T-helper 2 cell treated with Interferon-gamma antibody and Interleukin-4, amounts not matched to agents 100 ng/mL and 5 ng/mL, for 36 hours (primary cell): Measurements from ENCODE around the gene GCNT2. TPM values are rescaled to one million over a fixed set of nuclear protein-coding genes. Genes with fewer than 3 reads are reported as not detected.
"Not testable (repeated sequence)": the region's sequence is repeated elsewhere in the genome, so short reads cannot be mapped to it uniquely, and the experiment has no call there.

Source experiments
- intact Hi-C: fragments of 100-400 bp; cut with micrococcal nuclease; formaldehyde crosslinking; loops from one replicate; pipeline ENCODE4 v1.15.1; 2023
- total RNA-seq: library from RNA; stranded (reverse); gene quantifications from 2 replicates; pipeline ENCODE4 v1.2.3, GENCODE V29; 2022

Gene GCNT2
- total RNA-seq = 3.3 and 3.6 TPM in 2 replicates

DNA sequence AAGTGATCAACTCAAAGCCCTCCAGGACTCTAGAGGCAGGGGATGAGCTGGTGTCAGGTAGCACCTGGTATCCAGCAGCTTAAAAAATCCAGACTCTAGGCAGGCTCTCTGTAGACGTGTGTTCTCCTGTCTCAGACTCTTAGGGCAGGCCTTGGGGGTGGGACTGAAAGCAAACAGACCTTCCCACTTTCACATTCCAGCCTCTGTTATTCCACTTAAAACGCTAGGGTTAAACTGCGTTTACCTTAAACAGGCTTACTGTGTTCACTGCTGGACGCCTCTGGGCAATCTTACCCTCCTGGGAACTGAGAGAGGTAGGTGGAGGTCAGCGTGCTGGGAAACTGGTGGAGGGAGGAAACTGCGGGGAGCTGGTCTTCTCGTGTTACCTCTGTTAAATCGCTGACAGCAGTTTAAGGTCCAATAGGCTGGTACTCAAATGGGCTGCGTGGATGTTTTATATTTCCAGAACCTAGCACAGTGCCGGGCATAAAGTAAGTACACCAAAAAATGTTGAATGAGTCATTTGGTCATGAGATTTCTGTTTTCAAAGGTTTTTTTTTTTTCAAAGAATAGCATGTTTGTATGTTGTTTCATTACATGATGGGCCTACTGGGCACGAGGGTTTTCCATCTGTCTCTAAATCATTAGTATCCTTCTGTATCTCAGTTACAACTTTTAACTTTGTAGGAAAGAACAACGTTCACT, at the start of gene GCNT2:
TSS of gene GCNT2 (plus strand) at position 248 of the 705 bp plus-strand sequence. CDS start 7,561 bp downstream, outside the sequence.
- intact Hi-C loops = no loop called here

DNA sequence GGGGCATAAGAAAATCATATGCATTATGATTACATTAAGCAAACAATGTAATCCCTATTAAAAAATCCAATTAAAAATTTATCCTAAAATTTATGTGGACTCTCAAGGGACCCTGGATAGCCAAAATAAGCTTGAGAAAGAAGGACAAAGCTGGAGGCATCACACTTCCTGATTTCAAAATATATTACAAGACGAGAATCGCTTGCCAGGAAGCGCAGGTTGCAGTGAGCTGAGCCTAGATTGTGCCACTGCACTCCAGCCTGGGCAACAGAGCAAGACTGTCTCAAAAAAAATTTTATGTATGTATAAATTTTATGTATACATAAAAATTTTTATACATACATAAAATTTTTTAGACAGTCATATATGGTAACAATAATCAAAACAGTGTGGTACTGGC, 48.5 kb upstream of the GCNT2 start:
- intact Hi-C loops = no loop called here

DNA sequence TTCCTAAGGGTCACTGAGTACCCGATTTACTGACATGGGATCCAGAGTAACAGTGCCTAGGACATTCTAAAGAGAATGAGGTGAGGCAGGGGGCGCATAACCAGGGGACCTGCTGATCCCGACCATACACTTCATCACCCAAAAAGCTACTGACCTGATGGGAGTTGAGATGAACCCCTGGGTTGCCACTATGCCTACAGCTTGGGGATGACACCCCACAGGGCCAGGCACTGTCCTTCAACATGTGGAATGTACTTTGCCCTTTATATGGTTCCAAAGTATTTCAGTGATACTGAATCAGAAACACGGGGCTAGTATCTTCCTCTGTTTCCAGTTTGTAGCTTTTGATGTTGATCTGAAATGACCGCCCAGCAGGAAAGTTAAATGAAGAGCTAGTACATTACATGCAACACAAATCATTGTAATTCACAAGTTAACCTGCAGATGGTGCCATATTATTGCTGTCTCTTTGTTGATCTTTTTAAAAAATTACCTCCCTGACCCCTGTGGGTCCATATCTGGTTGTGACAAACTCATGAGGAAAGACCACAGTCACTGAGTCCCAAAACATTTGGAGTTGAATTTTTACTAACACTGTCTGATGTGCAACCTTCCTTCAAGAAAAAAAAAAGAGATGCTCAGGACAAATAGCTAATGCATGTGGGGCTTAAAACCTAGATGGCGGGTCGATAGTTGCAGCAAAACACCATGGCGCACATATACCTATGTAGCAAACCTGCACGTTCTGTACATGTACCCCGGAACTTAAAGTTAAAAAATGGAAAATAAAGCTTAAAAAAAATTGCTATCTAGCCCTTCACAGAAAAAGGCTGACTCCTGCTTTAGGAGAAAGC, 42.7 kb upstream of the GCNT2 start:
- intact Hi-C loops = loop anchor here (1.0 kb wide), 2 partner anchors 323 to 591 kb away; no protein-coding TSS in a partner anchor

DNA sequence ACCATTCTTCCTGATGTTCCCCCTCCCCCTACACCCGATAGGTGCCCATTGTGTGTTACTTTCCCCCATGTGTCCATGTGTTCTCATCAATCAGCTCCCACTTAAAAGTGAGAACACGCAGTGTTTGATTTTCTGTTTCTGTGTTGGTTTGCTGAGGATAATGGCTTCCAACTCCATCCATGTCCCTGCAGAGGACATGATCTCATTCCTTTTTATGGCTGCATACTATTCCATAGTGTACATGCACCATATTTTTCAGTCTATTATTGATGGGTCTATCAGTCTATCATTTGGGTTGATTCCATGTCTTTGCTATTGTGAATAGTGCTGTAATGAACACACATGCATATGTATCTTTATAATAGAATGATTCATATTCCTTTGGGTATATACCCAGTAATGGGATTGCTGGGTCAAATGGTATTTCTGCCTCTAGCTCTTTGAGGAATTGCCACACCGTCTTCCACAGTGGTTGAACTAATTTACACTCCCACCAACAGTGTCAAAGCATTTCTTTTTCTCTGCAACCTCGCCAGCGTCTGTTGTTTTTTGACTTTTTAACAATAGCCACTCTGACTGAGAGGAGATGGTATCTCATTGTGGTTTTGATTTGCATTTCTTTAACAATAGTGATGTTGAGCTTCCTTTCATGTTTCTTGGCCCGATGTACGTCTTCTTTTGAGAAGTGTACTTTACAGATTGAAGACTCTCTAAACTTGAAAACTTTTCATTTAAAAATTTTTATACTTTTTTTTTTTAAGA, 41.0 kb upstream of the GCNT2 start:
- intact Hi-C loops = no loop called here

DNA sequence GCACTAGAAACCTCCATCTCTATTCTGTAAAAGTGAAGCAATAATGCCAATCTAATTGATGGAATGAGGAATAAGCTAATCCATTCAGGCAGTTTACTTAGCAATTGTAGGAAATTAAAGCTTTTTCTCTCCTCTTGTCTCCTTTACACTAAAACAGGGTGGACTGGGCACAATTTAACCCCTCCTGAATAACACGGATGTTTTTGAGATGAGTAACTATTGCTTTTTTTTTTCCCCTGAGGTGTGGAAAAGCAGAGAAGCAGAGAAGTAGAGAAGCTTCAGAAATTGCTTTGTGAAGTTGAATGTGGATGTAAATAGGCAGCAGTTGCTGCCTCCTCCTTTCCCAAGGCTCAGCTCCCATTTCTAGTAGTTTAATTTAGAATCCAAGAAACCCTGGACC, 40.0 kb upstream of the GCNT2 start:
- intact Hi-C loops = no loop called here

DNA sequence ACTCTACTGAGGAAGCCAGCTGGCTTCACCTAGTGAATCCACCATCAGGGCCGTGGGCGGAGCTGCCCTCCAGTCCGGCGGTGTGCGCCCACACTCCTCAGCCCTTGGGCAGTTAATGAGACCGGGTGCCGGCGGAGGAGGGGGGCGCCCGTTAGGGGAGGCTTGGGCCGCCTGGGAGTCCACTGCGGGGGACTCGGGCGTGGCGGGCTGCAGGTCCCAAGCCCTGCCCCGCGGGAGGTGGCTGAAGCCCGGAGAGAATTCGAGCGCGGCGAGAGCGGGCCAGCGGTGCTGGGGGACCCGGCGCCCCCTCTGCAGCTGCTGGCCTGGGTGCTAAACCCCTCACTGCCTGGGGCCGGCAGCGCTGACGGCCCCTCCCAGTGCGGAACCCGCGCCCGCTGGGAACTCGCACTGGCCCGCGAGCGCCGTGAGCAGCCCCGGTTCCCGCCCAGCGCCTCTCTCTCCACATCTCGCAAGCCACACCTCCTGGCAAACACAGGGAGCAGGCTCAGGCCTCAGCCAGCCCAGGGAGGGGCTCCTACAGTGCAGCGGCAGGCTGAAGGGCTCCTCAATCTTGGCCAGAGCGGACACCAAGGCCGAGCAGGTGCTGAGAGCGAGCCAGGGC, 38.4 kb upstream of the GCNT2 start:
- intact Hi-C loops = no loop called here

DNA sequence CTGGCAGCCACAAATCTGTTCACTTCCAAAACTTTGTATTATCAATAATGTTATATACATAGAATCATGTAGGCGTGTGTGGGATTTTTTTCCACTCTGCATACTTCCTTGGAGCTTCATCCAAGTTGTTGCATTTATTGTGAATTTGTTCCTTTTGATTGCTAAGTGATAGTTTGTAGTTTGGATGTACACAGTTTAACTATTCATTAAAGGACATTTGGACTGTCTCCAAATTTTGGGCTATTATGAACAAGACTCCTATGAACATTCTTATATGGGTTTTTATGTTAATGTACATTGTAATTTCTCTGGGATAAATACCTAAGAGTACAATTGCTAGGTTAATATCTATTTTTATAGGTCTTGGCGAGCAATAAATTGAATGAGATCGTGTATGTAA, 36.2 kb upstream of the GCNT2 start:
- intact Hi-C loops = no loop called here

DNA sequence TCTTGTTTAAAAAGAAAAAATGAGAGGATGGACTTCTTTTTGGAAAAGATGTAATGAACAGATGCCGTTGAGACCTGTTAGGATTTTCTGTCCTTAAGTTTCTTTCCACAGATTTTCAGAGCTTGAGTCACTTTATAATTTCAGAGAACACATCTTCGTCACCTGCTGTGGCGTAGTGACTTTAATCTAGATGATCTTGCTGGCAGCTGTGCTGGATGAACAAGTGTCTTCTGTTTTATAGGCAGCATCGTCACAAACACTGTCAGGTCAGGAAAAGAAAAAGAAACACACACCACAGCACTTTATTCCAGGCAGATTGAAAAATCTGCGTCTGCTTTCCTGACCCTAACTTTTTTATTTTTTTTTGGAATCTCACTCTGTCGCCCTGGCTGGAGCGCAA, 35.7 kb upstream of the GCNT2 start:
- intact Hi-C loops = no loop called here

DNA sequence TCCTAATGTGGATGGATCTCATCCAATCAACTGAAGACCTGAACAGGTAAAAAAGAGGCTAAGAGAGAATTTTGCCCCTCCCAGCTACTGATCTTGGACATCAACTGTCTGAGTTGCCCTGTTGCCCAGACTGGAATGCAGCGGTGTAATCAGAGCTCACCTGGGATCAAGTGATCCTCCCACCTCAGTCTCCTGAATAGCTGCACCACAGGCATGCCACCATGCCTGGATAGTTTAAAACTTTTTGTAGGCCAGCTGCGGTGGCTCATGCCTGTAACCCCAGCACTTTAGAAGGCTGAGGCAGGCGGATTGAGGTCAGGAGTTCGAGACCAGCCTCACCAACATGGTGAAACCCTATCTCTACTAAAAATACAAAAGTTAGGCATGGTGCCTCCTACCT, 34.9 kb upstream of the GCNT2 start:
- intact Hi-C loops = no loop called here

DNA sequence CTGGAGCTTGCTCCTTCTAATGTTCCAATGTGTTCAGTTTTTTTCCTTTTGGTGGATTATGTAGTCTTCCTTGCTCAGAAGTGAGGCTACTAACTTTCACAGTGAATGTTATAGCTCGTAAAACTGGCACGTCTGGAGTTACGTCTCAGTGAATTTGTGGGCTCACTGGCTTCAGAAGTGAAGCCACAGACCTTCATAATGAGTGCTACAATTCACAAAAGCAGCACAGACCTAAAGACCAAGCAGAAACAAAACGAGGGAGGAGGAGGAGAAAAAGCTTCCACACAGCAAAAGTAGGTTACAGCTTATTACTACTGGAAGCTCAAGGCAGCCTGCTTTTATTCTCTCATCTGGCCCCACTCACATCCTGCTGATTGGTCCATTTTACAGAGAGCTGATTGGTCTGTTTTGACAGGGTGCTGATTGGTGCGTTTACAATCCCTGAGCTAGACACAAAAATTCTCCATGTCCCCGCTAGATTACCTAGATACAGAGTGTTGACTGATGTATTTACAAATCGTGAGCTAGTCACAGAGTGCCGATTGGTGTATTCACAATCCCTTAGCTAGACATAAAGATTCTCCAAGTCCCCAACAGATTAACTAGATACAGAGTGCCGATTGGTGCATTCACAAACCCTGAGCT, 34.1 kb upstream of the GCNT2 start:
- intact Hi-C loops = not testable (repeated sequence)

DNA sequence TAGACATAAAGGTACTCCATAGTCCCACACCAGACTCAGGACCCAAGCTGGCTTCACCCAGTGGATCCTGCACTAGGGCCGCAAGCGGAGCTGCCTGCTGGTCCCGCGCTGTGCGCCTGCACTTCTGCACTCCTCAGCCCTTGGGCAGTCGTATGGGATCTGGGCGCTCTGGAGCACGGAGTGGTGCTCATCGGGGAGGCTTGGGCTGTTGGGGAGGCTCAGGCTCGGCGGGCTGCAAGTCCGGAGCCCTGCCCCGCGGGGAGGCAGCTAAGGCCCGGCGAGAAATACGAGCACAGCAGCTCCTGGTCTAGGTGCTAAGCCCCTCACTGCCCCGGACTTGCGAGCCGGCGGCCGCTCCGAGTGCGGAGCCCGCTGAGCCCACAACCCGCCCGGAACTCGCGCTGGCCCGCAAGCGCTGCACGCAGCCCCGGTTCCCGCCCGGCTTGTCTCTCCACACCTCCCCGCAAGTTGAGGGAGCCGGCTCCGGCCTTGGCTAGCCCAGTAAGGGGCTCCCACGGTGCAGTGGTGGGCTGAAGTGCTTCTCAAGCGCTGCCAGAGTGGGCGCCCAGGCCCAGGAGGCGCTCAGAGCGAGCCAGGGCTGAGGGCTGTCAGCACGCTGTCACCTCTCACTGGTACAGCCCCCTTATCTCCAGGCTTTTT, 33.4 kb upstream of the GCNT2 start:
- intact Hi-C loops = no loop called here

DNA sequence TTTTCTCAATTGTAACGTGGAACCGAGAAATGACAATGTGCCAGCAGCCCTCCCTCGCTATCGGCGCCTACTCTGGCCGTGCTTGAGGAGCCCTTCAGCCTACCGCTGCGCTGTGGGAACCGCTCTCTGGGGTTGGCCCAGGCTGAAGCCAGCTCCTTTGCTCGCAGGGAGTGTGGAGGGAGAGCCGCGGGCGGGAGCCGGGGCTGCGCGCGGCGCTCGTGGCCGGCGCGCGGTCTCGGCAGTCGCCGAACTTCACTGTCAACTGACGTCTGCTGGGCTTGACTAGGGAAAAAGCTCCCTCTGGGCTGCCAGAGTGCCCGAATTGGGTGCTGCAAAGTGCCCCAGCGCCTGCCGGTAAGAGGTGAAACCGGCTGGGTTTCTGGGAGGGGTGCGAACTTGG, 29.7 kb upstream of the GCNT2 start:
- intact Hi-C loops = no loop called here

DNA sequence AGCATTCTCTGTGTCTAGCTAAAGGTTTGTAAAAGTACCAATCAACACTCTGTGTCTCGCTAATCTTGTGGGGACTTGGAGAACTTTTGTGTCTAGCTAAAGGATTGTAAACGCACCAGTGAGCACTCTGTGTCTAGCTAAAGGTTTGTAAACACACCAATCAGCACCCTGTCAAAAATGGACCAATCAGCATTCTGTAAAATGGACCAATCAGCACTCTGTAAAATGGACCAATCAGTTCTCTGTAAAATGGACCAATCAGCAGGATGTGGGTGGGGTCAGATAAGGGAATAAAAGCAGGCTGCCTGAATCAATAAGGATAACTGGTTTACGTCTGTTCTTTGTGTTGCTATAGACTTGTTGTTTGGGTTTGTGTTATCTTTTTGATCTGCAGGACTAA, 29.2 kb upstream of the GCNT2 start:
- intact Hi-C loops = not testable (repeated sequence)

DNA sequence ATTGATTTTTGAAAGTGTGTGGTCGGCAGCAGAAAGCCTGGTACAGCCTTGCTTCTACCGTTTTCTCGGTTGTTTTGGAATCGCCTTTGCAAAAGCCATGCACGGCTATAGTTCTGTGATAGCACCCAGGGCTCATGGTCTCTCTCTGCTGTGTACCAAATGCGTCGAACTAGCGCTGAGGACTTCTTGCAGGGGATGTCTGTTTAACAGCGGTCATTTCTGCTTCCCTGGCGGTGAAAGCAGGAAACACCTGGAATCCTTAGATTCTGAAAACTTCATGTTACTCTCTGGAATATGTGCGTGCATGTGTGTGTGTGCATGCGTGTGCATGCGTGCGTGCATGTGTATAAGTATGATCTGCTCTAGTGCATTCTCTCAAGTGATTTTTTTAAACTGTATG, 26.1 kb upstream of the GCNT2 start:
- intact Hi-C loops = no loop called here

DNA sequence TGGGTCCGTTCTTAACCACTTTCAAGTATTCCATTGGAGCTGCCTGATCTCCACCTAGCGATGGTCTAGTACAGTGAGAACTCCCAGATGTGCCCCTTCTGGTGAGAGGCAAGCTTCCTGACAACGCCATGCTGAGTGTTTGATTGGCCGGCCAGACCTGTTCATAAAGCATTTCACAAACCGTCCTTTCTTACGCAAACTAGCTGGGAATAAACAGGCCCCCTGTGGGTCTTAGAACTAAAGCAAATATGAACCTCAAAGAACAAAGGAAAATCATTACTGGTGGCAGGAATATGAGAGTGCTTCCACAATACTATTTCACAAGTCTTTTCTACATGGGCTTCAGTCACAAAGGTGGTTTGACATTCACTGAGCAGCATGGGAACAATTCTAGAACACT, 15.6 kb upstream of the GCNT2 start:
- intact Hi-C loops = no loop called here

DNA sequence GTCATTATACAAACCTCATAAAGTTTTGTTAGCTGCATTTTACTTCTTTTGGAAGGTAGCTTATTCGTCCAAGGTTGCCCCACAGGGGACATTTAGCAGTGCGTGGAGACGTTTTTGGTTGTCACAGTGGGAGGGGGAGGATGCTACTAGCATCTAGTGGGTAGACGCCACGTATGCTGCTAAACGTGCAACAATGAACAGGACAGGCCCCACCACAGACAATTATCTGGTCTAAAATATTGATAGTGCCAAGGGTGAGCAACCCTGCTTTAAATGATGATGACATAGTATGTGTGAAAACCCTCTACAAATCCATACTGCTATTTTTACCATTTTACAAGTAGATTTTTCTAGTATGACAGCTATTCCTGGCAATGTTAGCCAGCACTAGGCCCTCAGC, 13.9 kb upstream of the GCNT2 start:
- intact Hi-C loops = no loop called here

DNA sequence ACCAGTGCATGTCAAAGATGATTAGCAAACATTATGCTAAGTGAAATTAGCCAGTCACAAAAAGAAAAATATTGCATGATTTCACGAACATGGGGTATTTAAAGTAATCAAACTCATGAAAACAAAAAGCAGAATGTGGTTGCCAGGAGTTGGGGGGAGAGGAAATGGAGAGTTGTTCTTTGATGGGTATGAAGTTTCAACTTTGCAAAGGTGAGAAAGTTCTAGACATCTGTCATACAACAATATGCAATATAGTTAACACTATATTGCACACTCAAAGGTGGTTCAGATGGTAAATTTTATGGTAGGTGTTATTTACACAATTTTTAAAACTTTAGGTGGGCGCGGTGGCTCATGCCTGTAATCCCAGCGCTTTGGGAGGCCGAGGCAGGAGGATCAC, 13.4 kb upstream of the GCNT2 start:
- intact Hi-C loops = no loop called here

DNA sequence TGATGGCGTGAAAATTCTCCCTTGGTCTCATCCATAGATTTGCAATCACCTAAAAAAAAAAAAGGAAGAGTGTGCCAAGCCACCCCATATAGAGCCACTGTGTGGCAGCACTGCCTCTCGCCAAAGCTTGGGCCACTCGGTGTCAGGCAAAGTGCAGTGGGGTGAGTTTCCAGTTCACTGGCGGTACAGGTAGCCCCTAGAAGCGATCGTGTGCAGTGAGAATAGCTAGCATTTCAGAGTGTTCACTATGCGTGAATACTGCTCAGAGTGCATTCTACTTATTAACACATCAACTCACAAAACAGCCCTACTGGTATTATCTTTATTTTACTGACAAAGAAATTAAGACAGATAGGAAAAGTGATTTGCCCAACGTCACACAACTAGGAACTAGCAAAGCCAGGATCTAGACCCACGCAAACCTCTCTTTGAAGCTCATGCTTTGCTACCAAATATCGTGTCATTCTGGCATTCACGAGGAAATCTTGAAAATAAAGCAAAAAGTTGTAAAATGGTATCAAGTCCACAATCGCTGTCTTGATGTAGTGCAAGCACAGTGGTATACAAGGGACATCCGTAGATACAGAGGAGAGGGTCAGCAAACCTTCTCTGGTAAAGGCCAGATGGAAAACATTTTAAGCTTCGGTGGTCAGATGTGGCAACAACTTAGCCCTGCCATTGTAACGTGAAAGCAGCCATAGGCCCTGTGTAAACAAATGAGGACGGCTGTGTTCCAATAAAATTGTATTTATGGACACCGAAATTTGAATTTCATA, 10.4 kb upstream of the GCNT2 start:
- intact Hi-C loops = loop anchor here (1.0 kb wide), 2 partner anchors 184 to 291 kb away; partner anchors contain the start of genes C6orf52 and PAK1IP1

DNA sequence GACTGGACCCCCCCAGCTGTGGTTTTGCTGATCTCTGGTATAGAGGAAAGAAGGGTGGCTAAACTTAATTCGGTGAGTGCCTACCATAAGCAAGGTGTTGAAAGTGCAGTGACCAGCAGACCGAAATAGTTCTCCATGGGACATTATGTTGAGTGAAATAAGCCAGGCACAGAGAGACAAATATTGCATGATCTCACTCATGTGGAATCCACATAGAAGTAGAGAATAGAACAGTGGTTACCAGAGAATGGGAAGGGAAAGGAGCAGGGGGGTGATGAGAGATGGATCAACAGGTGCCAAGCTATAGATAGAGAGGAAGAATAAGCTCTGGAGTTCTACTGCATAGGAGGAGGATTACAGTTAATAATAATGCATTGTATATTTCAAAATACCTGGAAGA, 9.7 kb upstream of the GCNT2 start:
- intact Hi-C loops = no loop called here

DNA sequence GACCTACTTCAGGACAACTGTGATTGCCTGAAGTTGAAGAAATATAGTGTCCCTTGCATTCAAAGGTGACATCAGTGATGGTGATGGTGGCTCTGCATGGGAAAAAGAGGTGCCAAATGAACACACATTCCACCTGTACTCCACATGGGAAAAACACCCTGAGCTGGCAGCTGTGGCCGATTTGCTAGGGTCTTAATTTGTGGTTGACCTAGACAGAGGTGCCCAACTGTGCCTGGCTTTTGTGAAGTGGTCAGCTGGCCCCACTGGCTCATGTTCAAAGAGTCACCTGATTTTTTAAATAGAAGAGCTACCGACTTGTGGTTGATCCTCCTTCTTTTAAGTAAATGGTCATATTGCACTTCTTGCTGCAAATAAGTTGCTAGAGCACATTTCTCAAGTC, 7.6 kb upstream of the GCNT2 start:
- intact Hi-C loops = no loop called here
